Keratinocyte (primary cell): ENCODE results near the gene AIRE.
A peak's percentile ranks its signal among the peaks of the same experiment; 100 is the strongest.

Source experiments
- CTCF ChIP-seq, 3 experiments: IDR thresholded peaks in 1 of 3; conservative IDR thresholded peaks in 1 of 3; optimal IDR thresholded peaks in 1 of 3; 2 replicates in 2 of 3; 3 replicates in 1 of 3; pipeline versions ENCODE3 to v1.5.1; 2011; ENCODE audit warnings: low read length in 3 of 3, mild to moderate bottlenecking in 3 of 3, moderate library complexity in 2 of 3, control low read depth in 1 of 3, inconsistent platforms in 1 of 3; ENCODE audit not compliant: insufficient read depth in 2 of 3; ENCODE audit errors: extremely low read depth in 1 of 3
- EZH2 ChIP-seq: IDR thresholded peaks from one replicate; pipeline ENCODE4 v1.6.1; 2012; ENCODE audit warnings: inconsistent platforms, mild to moderate bottlenecking, low read length, moderate library complexity

GRCh38 chr21:44267655-44268142 lies 18.0 kb upstream of the AIRE start:
- TF ChIP-seq CTCF (optimal IDR thresholded peaks at IDR 0.05 in 1 of 3, IDR thresholded peaks at IDR 0.05 in 1 of 3, conservative IDR thresholded peaks at IDR 0.05 in 1 of 3; ENCODE audit: extremely low read depth in 1 of 3, insufficient read depth in 2 of 3, low read length in 3 of 3) (peak in 2 of 3 experiments; percentile 18 to 27), EZH2 (no peak)
